ENCODE results near the gene SREK1.
"Not testable (repeated sequence)": the region's sequence is repeated elsewhere in the genome, so short reads cannot be mapped to it uniquely, and the experiment has no call there.

SREK1 gene

DNA sequence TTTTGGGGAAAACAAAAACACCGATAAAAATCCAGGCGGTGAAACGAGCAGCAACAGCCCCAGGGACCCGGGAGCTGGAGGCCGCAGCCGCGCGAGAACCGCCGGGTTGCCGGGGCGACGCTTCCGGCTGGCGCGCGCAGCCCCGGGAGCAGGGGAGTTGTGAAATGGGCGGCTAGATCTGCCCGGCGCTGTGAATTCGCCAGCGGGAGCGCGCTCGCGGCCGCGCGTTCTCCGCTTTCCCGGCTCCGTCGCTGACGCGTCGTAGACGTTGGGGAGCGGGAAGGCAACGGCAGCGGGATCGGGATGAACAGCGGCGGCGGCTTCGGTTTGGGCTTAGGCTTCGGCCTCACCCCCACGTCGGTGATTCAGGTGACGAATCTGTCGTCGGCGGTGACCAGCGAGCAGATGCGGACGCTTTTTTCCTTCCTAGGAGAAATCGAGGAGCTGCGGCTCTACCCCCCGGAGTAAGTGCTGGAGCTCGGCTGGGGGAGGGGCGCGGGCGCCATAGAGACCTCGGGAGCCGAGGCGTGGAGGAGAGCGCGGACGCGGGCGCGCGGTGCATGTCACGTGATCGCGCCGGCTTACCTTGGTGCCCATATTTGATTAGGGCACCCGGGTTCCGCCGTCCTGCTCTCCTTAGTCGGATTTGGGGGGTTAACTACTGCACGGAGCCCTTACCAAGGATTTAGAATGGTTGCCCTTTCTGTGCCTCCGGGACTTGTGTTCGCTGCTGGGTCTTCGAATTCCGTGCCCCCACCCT lies at the start of gene SREK1:
SREK1 (plus strand) TSS at position 227 of the 760 bp plus-strand sequence; CDS start at position 304, 77 bp downstream.
- DNase-seq: peak; percentile 95

DNA sequence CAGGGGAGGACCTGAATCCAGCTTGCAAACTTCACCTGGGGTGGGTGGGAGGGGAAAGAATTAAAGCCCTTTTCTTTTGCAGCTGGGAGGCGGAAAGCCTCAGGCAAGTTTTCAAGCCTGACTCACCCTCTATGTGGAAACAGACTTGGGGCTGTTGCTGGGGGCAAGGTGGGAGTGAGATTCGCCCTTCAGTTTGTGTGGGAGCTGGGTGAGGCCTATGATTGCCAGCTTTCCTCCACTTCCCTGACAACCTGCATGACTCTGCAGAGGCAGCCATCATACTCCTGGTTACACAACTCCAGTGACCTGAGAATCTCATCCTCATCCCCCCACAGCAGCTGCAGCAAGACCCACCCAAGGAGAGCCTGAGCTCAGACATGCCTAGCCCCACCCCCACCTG lies 43.2 kb upstream of the SREK1 start:
- no peak for DNase-seq

DNA sequence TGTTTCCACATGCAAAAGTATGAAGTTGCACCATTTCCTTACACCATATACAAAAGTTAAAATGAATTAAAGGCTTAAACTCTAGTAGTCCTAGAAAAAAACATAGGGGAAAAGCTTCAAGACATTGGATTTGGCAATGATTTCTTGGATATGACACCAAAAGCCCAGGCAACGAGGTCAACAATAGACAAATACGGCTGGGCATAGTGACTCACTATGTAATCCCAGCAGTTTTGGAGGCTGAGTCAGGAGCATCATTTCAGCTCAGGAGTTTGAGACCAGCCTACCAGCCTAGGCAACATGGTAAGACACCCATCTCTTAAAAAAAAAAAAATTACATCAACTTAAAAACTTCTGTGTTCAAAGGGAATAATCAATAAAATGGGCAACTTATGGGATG lies 30.9 kb upstream of the SREK1 start:
- DNase-seq: no peak

- DNase-seq: no peak
These were observed 25.8 kb upstream of the SREK1 start for GRCh38 chr5:66118304-66118703.

GRCh38 chr5:66122379-66123034 lies 21.6 kb upstream of the SREK1 start:
- no peak for DNase-seq

DNA sequence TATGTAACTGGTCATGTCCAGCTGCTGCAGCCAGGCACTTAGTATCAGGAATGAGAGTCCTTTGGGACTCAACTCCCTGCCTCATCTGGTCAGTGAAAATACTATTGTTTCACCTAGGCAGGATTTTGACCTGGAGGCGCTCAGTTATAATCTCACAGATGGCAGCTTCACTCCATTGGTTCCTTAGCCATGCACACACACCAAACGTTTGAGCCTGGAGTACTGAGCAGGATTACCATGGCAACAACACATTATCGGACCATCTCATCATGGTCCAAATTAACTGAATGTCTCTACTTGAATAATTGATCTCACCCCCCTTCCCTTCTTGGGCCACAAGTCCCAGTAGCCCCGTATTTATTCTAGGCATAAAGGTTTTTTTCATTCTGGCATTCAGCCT lies 15.0 kb upstream of the SREK1 start:
- DNase-seq: no peak

DNA sequence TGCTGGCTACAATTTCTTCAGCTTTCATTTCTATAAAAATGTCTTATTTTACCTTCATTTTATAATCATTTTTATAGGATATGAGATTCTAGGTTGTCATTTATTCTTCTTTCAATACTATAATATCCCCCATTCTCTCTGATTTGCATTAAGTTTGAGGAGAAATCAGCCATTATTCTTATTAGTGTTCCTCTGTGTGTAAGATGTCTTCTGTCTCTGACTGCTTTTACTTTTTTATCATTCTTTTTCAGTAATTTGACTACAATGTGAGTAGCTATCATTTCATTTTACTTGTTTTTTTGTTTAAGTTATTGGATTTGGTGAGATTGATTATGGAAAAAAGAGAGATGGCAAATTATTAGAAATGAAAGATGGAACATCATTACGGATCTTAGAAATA lies 13.6 kb upstream of the SREK1 start:
- no peak for DNase-seq

- DNase-seq: no peak
These were observed 9.7 kb upstream of the SREK1 start for GRCh38 chr5:66134407-66134861.

- DNase-seq: no peak
These were observed 8.0 kb upstream of the SREK1 start for GRCh38 chr5:66136053-66136452.

DNA sequence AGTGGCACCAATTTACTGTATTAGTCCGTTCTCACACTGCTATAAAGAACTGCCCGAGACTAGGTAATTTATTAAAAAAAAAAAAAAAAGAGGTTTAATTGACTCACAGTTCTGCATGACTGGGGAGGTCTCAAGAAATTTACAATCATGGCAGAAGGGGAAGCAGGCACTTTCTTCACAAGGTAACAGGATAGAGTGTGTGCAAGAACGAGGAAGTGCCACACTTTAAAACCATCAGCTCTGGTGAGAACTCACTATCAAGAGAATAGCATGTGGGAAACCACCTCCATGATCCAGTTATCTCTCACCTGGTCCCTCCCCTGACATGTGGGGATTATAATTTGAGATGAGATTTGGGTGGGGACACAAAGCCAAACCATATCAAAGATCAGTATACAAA lies 7.2 kb upstream of the SREK1 start:
- DNase-seq: not testable (repeated sequence)

- peak; percentile 67 for DNase-seq
These were observed 5.3 kb upstream of the SREK1 start for GRCh38 chr5:66138637-66139317.

DNA sequence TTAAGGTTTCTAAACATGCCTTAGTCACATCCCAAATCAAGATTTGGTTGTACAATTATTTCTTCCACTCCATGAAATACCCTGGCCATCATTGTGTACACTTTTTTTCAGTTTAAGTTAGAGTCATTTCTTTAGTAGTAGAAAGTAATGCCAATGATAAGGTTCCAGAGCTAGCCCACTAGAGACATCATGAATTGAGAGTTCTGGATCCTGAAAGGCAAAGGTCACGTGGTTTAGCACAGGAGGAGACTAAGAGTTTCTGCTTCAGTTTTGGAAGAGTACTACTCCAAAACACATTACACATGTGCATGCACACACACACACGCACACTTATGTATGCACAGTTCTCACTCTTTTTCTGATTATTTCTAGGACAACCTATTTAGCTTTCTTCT lies 4.8 kb upstream of the SREK1 start:
- no peak for DNase-seq

DNA sequence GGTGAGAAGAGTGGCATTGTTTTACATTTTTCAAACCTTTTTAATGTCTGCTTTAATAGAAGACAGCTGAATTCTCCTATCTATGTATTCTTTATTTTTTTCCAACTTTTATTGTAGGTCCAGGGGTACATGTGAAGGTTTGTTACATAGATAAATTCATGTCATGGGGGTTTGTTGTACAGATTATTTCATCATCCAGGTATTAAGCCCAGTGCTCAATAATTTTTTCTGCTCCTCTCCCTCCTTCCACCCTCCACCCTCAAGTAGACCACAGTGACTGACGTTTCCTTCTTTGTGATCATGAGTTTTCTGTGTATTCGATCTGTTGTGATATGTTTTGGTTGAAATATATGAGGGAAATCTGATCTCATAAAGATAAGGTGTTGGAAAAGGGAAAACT lies 1.7 kb upstream of the SREK1 start:
- DNase-seq: no peak

DNA sequence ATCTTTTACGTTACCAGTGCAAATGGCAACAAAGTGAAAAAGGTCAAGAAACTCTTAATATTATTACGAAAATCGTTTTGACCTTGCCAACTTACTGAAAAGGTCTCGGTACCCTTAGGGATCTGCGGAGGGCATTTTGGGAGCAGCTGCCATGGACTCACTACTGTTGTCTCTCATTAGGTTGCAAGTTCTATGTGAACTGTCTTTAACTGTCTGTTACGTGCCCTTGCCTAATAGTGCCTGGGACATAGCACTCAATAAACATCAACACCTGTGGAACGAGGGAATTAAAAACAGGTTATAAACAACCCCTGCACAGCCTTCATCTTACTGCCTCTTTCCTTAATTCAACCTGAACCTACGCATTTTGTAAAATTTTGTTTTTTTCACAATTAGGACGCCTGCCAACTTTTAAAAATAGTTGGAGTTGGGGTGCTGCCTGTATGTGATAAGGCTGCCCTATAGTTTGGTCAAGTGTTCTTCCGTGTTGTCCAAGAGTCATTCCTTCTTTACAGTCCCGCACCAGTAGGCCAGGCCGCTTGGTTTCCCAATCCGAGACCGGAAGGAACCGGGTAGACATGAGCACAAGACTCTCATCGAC lies 527 bp upstream of the SREK1 start:
- DNase-seq: no peak

DNA sequence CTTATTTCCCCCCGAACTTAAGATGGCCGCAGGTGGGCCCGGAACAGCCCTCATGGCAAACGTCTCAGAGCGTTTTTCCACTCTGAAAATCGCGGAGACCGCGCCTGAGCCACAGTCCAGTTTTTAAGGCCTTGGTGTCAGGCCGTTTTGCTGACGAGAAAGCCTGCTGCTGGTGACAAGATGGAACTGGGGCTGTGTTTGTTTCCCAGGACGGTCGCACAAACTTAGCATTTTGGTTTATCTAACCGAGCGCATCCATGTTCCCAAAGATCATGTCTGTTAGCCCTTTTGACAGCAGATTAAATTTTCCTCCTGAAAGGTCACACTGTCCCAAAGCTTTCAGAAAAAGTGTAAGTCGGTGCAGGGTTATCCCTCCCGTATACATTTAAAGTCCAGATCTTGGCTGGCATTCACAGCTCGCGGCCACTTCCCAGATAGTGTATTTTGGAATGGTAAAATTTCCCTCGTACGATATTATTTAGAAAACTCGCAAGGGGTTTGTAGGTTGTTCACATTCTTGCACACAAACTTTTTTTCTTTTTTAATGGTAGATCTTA lies 812 bp downstream of the SREK1 start:
- no peak for DNase-seq

DNA sequence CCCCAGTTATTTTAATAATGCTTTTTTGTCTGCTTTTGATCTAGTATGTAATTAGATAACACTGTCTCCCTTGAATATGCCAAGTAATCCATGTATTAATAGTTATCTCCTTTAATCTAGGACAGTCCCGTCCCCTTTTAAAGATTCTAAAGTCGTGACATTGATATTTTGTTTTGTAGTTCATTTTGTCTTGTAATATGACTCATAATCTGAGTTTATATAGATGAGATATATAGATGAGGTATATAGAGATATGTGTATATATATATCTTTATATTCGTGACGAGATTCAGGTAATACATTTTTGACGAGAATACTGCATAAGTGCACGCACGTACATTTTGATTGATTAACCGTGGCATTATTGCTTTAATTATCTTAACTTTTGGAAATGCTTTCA lies 1.6 kb downstream of the SREK1 start:
- DNase-seq: no peak

- no peak for DNase-seq
These were observed 5.8 kb downstream of the SREK1 start for GRCh38 chr5:66149950-66150349.

DNA sequence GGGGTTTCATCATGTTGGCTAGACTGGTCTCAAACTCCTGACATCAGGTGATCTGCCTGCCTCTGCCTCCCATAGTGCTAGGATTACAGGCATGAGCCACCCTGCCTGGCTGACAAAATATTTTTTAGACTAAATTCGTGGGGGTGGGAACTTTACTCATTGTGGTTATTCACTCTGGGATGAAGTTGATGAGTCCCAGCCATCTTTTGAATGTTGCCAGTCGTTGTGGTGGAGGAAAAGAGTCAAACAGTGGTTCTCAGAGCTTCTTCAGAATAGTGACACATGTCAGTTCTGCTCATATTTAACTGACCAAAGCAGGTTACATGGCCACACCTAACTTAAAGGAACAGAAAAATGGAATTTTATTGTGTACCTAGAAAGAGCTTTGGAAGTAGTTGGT lies 6.9 kb downstream of the SREK1 start:
- no peak for DNase-seq

DNA sequence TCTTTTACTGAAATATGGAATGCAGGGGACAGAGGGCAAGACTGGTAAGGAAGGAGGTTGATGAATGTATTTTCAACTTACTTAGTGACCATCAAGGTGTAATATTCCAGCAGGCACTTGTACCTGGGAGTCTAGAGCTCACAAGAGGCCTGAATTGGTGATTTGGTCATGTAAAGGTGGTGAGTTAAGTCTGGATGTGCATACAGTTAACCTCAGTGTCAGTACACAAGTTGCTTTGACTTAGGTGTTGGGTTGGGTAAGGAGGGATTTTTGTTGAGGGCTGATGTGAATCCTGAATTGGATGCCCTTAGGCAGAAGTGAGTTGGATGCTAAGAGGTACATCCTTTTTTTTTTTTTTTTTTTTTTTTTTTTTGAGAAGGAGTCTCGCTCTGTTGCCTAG lies 7.4 kb downstream of the SREK1 start:
- no peak for DNase-seq

GRCh38 chr5:66157046-66157445 lies 12.9 kb downstream of the SREK1 start:
- no peak for DNase-seq

DNA sequence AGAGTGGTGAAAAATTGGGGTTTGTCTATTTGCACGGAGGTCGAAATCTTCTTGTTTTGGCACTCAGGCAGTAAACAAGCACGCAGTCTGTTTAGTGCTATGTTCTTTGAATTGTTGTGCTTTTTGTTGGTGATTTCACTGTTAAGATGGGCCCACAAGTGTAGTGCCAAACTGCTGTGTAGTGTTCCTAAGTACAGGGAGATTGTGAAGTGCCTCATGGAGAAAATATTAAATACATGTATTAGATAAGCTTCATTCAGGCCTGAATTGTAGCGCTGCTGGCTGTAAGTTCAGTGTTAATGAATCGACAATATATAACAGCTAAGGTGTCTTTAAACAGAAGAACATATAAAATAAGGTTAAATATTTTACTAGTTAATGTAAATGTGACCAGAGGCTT lies 17.3 kb downstream of the SREK1 start:
- no peak for DNase-seq

DNA sequence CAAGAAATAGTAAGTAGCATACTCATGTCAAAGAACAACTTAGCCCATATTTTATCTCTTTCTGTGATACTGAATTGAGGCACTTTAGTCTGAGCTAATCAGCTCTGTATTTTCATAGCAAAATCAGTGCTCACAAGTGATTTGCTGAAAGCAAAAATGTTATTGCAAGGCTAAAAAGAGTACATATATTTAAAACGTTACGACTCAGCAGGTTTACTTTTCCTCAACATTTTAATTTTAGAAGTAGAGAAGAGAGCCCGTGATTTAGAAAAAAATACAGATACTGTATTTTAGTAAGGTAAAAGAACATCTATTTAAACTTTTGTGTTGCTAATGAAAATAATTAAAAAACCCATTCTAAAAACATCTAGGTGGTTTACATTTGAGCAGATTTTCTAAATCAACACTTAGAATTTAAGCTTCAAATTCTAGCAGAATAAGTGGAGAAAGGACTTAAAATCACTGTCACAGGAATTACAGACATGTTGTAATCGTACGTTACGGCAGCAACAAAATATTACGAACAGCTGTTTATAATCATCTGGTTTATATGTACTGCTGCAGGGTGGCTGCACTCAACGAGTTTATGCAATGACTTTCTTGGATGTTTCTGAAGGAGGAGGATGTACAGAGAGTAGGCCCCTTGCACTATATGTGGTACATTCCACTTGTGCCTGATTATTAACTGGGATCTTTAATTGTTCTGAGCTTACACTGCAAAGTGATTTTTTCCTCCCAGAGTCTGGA lies 20.1 kb downstream of the SREK1 start:
- DNase-seq: no peak

DNA sequence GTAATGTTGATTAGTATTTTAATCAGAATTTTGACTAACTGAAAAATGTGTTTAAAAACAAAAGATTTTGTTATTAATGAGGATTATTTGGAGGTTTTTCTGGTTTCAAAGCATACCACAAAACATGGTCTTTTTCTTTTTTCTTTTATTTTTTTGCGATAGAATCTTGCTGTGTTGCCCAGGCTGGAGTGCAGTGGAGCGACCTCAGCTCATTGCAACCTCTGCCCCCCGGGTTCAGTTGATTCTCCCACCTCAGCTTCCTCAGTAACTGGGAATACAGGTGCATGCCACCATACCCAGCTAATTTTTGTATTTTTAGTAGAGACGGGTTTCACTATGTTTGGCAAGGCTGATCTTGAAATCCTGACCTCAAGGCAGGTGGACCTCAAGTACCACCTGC lies 24.1 kb downstream of the SREK1 start:
- no peak for DNase-seq

Measured in hematopoietic multipotent progenitor cell treated with erythropoietin and hydrocortisone succinate and interleukin-3 and kit ligand, for 6 days (in vitro differentiated cells).